WTC11 (cell line): ENCODE data around the gene MRPS23. TPM values are rescaled to one million over a fixed set of nuclear protein-coding genes. Genes with fewer than 3 reads are reported as not detected.

Experiments used
- ATAC-seq: fragments of 200-7000 bp; cut with Tn5 transposase; 2 replicates; pipeline ENCODE4 v1.10.0; 2021; ENCODE audit warnings: mild to moderate bottlenecking, moderate library complexity
- CTCF ChIA-PET: fragments of 300-600 bp; sonication (Branson Sonifier 250); formaldehyde crosslinking; loops from one replicate; lab custom pipeline; 2021; ENCODE audit warnings: antibody characterized with exemption; lab: Charles Lee
- POLR2A ChIA-PET: fragments of 350-600 bp; sonication (Branson Sonifier 250); formaldehyde crosslinking; loops from one replicate; lab custom pipeline; 2021; ENCODE audit warnings: antibody characterized with exemption; lab: Charles Lee
- DNase-seq: peaks from one replicate; pipeline ENCODE4 v3.0.0; 2021; ENCODE audit warnings: low spot score
- H3K27ac Mint-ChIP-seq: 2 replicates; pipeline ENCODE4 v1.8.0; 2021; ENCODE audit warnings: mixed read lengths
- H3K27me3 Mint-ChIP-seq: 2 replicates; pipeline ENCODE4 v1.8.0; 2021; ENCODE audit warnings: low read depth, mild to moderate bottlenecking, moderate library complexity, mixed read lengths
- H3K36me3 Mint-ChIP-seq: 2 replicates; pipeline ENCODE4 v1.8.0; 2021; ENCODE audit warnings: mixed read lengths
- H3K4me1 Mint-ChIP-seq: 2 replicates; pipeline ENCODE4 v1.8.0; 2022; ENCODE audit warnings: mixed read lengths
- H3K4me3 Mint-ChIP-seq: 2 replicates; pipeline ENCODE4 v1.8.0; 2021; ENCODE audit warnings: mild to moderate bottlenecking, moderate library complexity, mixed read lengths
- H3K9me3 Mint-ChIP-seq: 2 replicates; pipeline ENCODE4 v1.8.0; 2021; ENCODE audit warnings: mixed read lengths
- ETV6 ChIP-seq: sonication (generic); formaldehyde crosslinking; IDR thresholded peaks from 2 replicates; pipeline ENCODE4 v1.8.1; 2022; ENCODE audit warnings: mild to moderate bottlenecking, missing genetic modification reagents
- KAT7 ChIP-seq: sonication (generic); formaldehyde crosslinking; IDR thresholded peaks from 2 replicates; pipeline ENCODE4 v1.8.1; 2023; ENCODE audit warnings: missing genetic modification reagents, mild to moderate bottlenecking, borderline replicate concordance
- NR1H2 ChIP-seq: sonication (generic); formaldehyde crosslinking; IDR thresholded peaks from 2 replicates; pipeline ENCODE4 v1.9.0; 2021; ENCODE audit warnings: mild to moderate bottlenecking, moderate library complexity, missing genetic modification reagents
- SOX15 ChIP-seq: fragments of 250-450 bp; sonication (Bioruptor Pico); IDR thresholded peaks from 2 replicates; pipeline ENCODE4 v1.9.0; 2021; ENCODE audit warnings: mild to moderate bottlenecking
- SP1 ChIP-seq: sonication (generic); formaldehyde crosslinking; conservative IDR thresholded peaks from 2 replicates; pipeline ENCODE4 v1.8.1; 2022; ENCODE audit warnings: missing genetic modification reagents
- TEAD1 ChIP-seq: sonication (generic); formaldehyde crosslinking; IDR thresholded peaks from 2 replicates; pipeline ENCODE4 v1.8.0; 2022; ENCODE audit warnings: mild to moderate bottlenecking, missing genetic modification reagents
- ZNF232 ChIP-seq: sonication (generic); formaldehyde crosslinking; IDR thresholded peaks from 2 replicates; pipeline ENCODE4 v1.8.0; 2022; ENCODE audit warnings: mild to moderate bottlenecking, missing genetic modification reagents
- ZNF263 ChIP-seq: sonication (generic); formaldehyde crosslinking; IDR thresholded peaks from 2 replicates; pipeline ENCODE4 v1.8.1; 2022; ENCODE audit warnings: low read depth, mild to moderate bottlenecking, moderate library complexity, missing genetic modification reagents
- total RNA-seq: library from RNA; stranded (reverse); gene quantifications from 3 replicates; pipeline ENCODE4 v1.2.3, GENCODE V29; 2021
- TF ChIP-seq, protein P1 (sequence below): sonication (generic); formaldehyde crosslinking; IDR thresholded peaks from 2 replicates; pipeline ENCODE4 v1.8.0; 2023; ENCODE audit warnings: mild to moderate bottlenecking, missing genetic modification reagents
- TF ChIP-seq, protein P2 (sequence below): sonication (generic); formaldehyde crosslinking; IDR thresholded peaks from 2 replicates; pipeline ENCODE4 v1.8.1; 2023; ENCODE audit warnings: mild to moderate bottlenecking, missing genetic modification reagents, borderline replicate concordance
- TF ChIP-seq, protein P3 (sequence below): fragments of 250-450 bp; sonication (Bioruptor Pico); IDR thresholded peaks from 2 replicates; pipeline ENCODE4 v1.9.0; 2021; ENCODE audit warnings: mild to moderate bottlenecking, borderline replicate concordance
- TF ChIP-seq, protein P4 (sequence below): sonication (generic); formaldehyde crosslinking; IDR thresholded peaks from 2 replicates; pipeline ENCODE4 v1.8.0; 2022; ENCODE audit warnings: mild to moderate bottlenecking, missing genetic modification reagents
- TF ChIP-seq, protein P5 (sequence below): fragments of 250-450 bp; sonication (Bioruptor Pico); IDR thresholded peaks from 2 replicates; pipeline ENCODE4 v1.8.0; 2021; ENCODE audit warnings: mild to moderate bottlenecking

MRPS23 gene
- total RNA-seq, 1 experiment from 2014 or later = 65.3 TPM

DNA sequence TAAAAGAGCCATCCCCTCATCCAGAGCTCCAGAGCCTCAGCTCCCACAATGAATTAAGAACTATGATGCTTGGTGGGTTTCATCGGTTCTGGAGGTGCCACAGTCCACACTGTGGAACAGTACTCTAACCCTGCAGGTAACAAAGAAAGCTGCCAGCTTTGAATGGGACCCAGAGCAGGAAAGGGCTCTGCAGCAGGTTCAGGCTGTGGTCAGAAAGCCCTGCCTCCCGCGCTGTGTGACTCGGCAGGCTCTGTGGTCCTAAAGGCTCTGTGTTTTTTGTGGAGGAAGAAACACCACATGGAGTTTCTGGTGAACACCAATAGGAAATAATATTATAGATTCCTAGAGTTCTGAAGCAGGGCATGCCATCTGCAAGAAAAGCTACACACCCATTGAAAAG, 32.5 kb downstream of the MRPS23 start:
- Mint-ChIP-seq H3K4me3 (no peak overlapping the region), H3K4me1 (peaks cover 11% of the 10 kb centered on the region), H3K27me3 (peaks cover 2% of the 10 kb centered on the region; the same call in 1 of the 2 replicates), H3K27ac (no peak overlapping the region), H3K9me3 (no peaks in the 10 kb centered on the region), H3K36me3 (no peaks in the 10 kb centered on the region)
- DNase-seq (no peak), ATAC-seq (no peak)
- ChIA-PET POLR2A (no interaction called here), CTCF (interaction anchor here (2.4 to 5.8 kb wide), 2 partner anchors 17 to 34 kb away, joined by 11 to 37 read pairs; no protein-coding TSS in a partner anchor)
- TF ChIP-seq ZNF263 (CRISPR knock-in tag) = no peak
- no peak for TF ChIP-seq NR1H2 (CRISPR knock-in tag)
- TF ChIP-seq, protein P1, sequence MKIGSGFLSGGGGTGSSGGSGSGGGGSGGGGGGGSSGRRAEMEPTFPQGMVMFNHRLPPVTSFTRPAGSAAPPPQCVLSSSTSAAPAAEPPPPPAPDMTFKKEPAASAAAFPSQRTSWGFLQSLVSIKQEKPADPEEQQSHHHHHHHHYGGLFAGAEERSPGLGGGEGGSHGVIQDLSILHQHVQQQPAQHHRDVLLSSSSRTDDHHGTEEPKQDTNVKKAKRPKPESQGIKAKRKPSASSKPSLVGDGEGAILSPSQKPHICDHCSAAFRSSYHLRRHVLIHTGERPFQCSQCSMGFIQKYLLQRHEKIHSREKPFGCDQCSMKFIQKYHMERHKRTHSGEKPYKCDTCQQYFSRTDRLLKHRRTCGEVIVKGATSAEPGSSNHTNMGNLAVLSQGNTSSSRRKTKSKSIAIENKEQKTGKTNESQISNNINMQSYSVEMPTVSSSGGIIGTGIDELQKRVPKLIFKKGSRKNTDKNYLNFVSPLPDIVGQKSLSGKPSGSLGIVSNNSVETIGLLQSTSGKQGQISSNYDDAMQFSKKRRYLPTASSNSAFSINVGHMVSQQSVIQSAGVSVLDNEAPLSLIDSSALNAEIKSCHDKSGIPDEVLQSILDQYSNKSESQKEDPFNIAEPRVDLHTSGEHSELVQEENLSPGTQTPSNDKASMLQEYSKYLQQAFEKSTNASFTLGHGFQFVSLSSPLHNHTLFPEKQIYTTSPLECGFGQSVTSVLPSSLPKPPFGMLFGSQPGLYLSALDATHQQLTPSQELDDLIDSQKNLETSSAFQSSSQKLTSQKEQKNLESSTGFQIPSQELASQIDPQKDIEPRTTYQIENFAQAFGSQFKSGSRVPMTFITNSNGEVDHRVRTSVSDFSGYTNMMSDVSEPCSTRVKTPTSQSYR = no peak
- TF ChIP-seq ZNF232 = no peak
- TF ChIP-seq, protein P2, sequence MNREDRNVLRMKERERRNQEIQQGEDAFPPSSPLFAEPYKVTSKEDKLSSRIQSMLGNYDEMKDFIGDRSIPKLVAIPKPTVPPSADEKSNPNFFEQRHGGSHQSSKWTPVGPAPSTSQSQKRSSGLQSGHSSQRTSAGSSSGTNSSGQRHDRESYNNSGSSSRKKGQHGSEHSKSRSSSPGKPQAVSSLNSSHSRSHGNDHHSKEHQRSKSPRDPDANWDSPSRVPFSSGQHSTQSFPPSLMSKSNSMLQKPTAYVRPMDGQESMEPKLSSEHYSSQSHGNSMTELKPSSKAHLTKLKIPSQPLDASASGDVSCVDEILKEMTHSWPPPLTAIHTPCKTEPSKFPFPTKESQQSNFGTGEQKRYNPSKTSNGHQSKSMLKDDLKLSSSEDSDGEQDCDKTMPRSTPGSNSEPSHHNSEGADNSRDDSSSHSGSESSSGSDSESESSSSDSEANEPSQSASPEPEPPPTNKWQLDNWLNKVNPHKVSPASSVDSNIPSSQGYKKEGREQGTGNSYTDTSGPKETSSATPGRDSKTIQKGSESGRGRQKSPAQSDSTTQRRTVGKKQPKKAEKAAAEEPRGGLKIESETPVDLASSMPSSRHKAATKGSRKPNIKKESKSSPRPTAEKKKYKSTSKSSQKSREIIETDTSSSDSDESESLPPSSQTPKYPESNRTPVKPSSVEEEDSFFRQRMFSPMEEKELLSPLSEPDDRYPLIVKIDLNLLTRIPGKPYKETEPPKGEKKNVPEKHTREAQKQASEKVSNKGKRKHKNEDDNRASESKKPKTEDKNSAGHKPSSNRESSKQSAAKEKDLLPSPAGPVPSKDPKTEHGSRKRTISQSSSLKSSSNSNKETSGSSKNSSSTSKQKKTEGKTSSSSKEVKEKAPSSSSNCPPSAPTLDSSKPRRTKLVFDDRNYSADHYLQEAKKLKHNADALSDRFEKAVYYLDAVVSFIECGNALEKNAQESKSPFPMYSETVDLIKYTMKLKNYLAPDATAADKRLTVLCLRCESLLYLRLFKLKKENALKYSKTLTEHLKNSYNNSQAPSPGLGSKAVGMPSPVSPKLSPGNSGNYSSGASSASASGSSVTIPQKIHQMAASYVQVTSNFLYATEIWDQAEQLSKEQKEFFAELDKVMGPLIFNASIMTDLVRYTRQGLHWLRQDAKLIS (CRISPR knock-in tag) = no peak
- TF ChIP-seq KAT7 (CRISPR knock-in tag) = no peak
- no peak for TF ChIP-seq TEAD1 (CRISPR knock-in tag)
- TF ChIP-seq ETV6 (CRISPR knock-in tag) = no peak
- TF ChIP-seq, protein P3, sequence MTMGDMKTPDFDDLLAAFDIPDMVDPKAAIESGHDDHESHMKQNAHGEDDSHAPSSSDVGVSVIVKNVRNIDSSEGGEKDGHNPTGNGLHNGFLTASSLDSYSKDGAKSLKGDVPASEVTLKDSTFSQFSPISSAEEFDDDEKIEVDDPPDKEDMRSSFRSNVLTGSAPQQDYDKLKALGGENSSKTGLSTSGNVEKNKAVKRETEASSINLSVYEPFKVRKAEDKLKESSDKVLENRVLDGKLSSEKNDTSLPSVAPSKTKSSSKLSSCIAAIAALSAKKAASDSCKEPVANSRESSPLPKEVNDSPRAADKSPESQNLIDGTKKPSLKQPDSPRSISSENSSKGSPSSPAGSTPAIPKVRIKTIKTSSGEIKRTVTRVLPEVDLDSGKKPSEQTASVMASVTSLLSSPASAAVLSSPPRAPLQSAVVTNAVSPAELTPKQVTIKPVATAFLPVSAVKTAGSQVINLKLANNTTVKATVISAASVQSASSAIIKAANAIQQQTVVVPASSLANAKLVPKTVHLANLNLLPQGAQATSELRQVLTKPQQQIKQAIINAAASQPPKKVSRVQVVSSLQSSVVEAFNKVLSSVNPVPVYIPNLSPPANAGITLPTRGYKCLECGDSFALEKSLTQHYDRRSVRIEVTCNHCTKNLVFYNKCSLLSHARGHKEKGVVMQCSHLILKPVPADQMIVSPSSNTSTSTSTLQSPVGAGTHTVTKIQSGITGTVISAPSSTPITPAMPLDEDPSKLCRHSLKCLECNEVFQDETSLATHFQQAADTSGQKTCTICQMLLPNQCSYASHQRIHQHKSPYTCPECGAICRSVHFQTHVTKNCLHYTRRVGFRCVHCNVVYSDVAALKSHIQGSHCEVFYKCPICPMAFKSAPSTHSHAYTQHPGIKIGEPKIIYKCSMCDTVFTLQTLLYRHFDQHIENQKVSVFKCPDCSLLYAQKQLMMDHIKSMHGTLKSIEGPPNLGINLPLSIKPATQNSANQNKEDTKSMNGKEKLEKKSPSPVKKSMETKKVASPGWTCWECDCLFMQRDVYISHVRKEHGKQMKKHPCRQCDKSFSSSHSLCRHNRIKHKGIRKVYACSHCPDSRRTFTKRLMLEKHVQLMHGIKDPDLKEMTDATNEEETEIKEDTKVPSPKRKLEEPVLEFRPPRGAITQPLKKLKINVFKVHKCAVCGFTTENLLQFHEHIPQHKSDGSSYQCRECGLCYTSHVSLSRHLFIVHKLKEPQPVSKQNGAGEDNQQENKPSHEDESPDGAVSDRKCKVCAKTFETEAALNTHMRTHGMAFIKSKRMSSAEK = no peak
- TF ChIP-seq, protein P4, sequence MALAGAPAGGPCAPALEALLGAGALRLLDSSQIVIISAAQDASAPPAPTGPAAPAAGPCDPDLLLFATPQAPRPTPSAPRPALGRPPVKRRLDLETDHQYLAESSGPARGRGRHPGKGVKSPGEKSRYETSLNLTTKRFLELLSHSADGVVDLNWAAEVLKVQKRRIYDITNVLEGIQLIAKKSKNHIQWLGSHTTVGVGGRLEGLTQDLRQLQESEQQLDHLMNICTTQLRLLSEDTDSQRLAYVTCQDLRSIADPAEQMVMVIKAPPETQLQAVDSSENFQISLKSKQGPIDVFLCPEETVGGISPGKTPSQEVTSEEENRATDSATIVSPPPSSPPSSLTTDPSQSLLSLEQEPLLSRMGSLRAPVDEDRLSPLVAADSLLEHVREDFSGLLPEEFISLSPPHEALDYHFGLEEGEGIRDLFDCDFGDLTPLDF (CRISPR knock-in tag) = no peak
- no peak for TF ChIP-seq SOX15 (CRISPR knock-in tag)
- no peak for TF ChIP-seq SP1 (CRISPR knock-in tag)
- TF ChIP-seq, protein P5, sequence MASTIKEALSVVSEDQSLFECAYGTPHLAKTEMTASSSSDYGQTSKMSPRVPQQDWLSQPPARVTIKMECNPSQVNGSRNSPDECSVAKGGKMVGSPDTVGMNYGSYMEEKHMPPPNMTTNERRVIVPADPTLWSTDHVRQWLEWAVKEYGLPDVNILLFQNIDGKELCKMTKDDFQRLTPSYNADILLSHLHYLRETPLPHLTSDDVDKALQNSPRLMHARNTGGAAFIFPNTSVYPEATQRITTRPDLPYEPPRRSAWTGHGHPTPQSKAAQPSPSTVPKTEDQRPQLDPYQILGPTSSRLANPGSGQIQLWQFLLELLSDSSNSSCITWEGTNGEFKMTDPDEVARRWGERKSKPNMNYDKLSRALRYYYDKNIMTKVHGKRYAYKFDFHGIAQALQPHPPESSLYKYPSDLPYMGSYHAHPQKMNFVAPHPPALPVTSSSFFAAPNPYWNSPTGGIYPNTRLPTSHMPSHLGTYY (CRISPR knock-in tag) = no peak
